ENCODE measurements around the gene USP47. TPM values are rescaled to one million over a fixed set of nuclear protein-coding genes. Genes with fewer than 3 reads are reported as not detected.

The USP47 gene
- polyA plus RNA-seq, 1 donor from 2014 or later, result 92.6 TPM

- H3K9me2 ChIP-seq (ENCODE audit: insufficient read depth, low read length), result no peaks in the 10 kb centered on the region
- no peaks in the 10 kb centered on the region for H4K20me1 ChIP-seq (ENCODE audit: insufficient read depth)
- no peak overlapping the region for H3K27ac ChIP-seq (ENCODE audit: low read length)
- H3K4me2 ChIP-seq (ENCODE audit: low read length), result no peak overlapping the region
- H3K4me3 ChIP-seq (ENCODE audit: low read length), result no peak overlapping the region
- H3K36me3 ChIP-seq (ENCODE audit: insufficient read depth, low read length), result no peaks in the 10 kb centered on the region
- no peaks in the 10 kb centered on the region for H3K9me3 ChIP-seq (ENCODE audit: low read length)
- H2AFZ ChIP-seq (ENCODE audit: low read depth, low read length), result no peak overlapping the region
- H3K27me3 ChIP-seq (ENCODE audit: insufficient read depth, low read depth, low read length), result no peaks in the 10 kb centered on the region
- no peaks in the 10 kb centered on the region for H3F3A ChIP-seq (ENCODE audit: insufficient read depth, low read length, poor library complexity, severe bottlenecking)
- TF ChIP-seq POLR2AphosphoS5 (IDR thresholded peaks at IDR 0.05), result no peak
- no peak for TF ChIP-seq RAD21 (conservative IDR thresholded peaks at IDR 0.05)
- no peak for TF ChIP-seq SMC3 (conservative IDR thresholded peaks at IDR 0.05; ENCODE audit: poor library complexity)
- TF ChIP-seq, protein P1, sequence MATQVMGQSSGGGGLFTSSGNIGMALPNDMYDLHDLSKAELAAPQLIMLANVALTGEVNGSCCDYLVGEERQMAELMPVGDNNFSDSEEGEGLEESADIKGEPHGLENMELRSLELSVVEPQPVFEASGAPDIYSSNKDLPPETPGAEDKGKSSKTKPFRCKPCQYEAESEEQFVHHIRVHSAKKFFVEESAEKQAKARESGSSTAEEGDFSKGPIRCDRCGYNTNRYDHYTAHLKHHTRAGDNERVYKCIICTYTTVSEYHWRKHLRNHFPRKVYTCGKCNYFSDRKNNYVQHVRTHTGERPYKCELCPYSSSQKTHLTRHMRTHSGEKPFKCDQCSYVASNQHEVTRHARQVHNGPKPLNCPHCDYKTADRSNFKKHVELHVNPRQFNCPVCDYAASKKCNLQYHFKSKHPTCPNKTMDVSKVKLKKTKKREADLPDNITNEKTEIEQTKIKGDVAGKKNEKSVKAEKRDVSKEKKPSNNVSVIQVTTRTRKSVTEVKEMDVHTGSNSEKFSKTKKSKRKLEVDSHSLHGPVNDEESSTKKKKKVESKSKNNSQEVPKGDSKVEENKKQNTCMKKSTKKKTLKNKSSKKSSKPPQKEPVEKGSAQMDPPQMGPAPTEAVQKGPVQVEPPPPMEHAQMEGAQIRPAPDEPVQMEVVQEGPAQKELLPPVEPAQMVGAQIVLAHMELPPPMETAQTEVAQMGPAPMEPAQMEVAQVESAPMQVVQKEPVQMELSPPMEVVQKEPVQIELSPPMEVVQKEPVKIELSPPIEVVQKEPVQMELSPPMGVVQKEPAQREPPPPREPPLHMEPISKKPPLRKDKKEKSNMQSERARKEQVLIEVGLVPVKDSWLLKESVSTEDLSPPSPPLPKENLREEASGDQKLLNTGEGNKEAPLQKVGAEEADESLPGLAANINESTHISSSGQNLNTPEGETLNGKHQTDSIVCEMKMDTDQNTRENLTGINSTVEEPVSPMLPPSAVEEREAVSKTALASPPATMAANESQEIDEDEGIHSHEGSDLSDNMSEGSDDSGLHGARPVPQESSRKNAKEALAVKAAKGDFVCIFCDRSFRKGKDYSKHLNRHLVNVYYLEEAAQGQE (IDR thresholded peaks at IDR 0.05; ENCODE audit: borderline replicate concordance), result no peak
- TF ChIP-seq MXI1 (conservative IDR thresholded peaks at IDR 0.05; ENCODE audit: poor library complexity, severe bottlenecking), result no peak
- TF ChIP-seq EZH2 (IDR thresholded peaks at IDR 0.05; ENCODE audit: borderline replicate concordance, insufficient read depth, low read length, poor library complexity, severe bottlenecking), result no peak
- TF ChIP-seq CTCF (IDR thresholded peaks at IDR 0.05; ENCODE audit: poor library complexity, severe bottlenecking), result no peak
- no peak for TF ChIP-seq TAF1 (IDR thresholded peaks at IDR 0.05; ENCODE audit: low read depth)
- no peak for TF ChIP-seq EP300 (conservative IDR thresholded peaks at IDR 0.05; ENCODE audit: poor library complexity, severe bottlenecking)
- H3K9ac ChIP-seq (ENCODE audit: low read length), result no peak overlapping the region
- H3K79me2 ChIP-seq (replicated peaks; ENCODE audit: insufficient read depth, low read length), result no peaks in the 10 kb centered on the region
These were observed 140.1 kb downstream of the USP47 start for GRCh38 chr11:11981840-11982239.

GRCh38 chr11:11982461-11982860, 140.7 kb downstream of the USP47 start:
- Histone ChIP-seq H3K9me2 (ENCODE audit: insufficient read depth, low read length) (no peaks in the 10 kb centered on the region), H3K27ac (ENCODE audit: low read length) (no peak overlapping the region)
- no peak for TF ChIP-seq TAF1 (IDR thresholded peaks at IDR 0.05; ENCODE audit: low read depth)
- TF ChIP-seq CTCF (IDR thresholded peaks at IDR 0.05; ENCODE audit: poor library complexity, severe bottlenecking), result no peak
- TF ChIP-seq, protein P1 (IDR thresholded peaks at IDR 0.05; ENCODE audit: borderline replicate concordance), result no peak
- no peak for TF ChIP-seq MXI1 (conservative IDR thresholded peaks at IDR 0.05; ENCODE audit: poor library complexity, severe bottlenecking)
- TF ChIP-seq EP300 (conservative IDR thresholded peaks at IDR 0.05; ENCODE audit: poor library complexity, severe bottlenecking), result no peak
- TF ChIP-seq RAD21 (conservative IDR thresholded peaks at IDR 0.05), result no peak
- TF ChIP-seq SMC3 (conservative IDR thresholded peaks at IDR 0.05; ENCODE audit: poor library complexity), result no peak
- TF ChIP-seq POLR2AphosphoS5 (IDR thresholded peaks at IDR 0.05), result no peak
- no peak for TF ChIP-seq EZH2 (IDR thresholded peaks at IDR 0.05; ENCODE audit: borderline replicate concordance, insufficient read depth, low read length, poor library complexity, severe bottlenecking)

More at GRCh38 chr11:11982461-11982860, 140.7 kb downstream of the USP47 start:
- no peaks in the 10 kb centered on the region for H3K27me3 ChIP-seq (ENCODE audit: insufficient read depth, low read depth, low read length)
- no peaks in the 10 kb centered on the region for H3F3A ChIP-seq (ENCODE audit: insufficient read depth, low read length, poor library complexity, severe bottlenecking)
- no peak overlapping the region for H3K4me3 ChIP-seq (ENCODE audit: low read length)
- H2AFZ ChIP-seq (ENCODE audit: low read depth, low read length), result no peak overlapping the region
- no peaks in the 10 kb centered on the region for H3K9me3 ChIP-seq (ENCODE audit: low read length)
- H3K79me2 ChIP-seq (replicated peaks; ENCODE audit: insufficient read depth, low read length), result no peaks in the 10 kb centered on the region
- H4K20me1 ChIP-seq (ENCODE audit: insufficient read depth), result no peaks in the 10 kb centered on the region
- no peaks in the 10 kb centered on the region for H3K36me3 ChIP-seq (ENCODE audit: insufficient read depth, low read length)
- H3K9ac ChIP-seq (ENCODE audit: low read length), result no peak overlapping the region
- H3K4me2 ChIP-seq (ENCODE audit: low read length), result no peak overlapping the region
